ENCODE data around the gene C3. TPM values are rescaled to one million over a fixed set of nuclear protein-coding genes. Genes with fewer than 3 reads are reported as not detected.

Gene C3
- polyA plus RNA-seq, 2 of the 4 experiments (the other 2 are of a cell fraction) = 45.4 to 70.9 TPM

GRCh38 chr19:6690160-6690885, 30.1 kb downstream of the C3 start:
- no peak overlapping the region for H3K4me3 ChIP-seq
- 76% methylated on average over 11 of the region's 11 CpGs for WGBS (ENCODE audit: missing lambda C conversion rate)
- FAIRE-seq (no peak), DNase-seq (ENCODE audit: low read depth in 1 of 2, low spot score in 1 of 2) (no peak), ATAC-seq (no peak)
- CTCF ChIA-PET = interaction anchor here (0.6 to 0.9 kb wide), 2 partner anchors 39 to 174 kb away, joined by 3 read pairs; no protein-coding TSS in a partner anchor
- H3K4me2 ChIP-seq = no peak overlapping the region
- TF ChIP-seq USF2 (IDR thresholded peaks at IDR 0.05) (no peak), CBX8 (IDR thresholded peaks at IDR 0.05) (no peak), NR3C1 (IDR thresholded peaks at IDR 0.05) (no peak), CTCF (IDR thresholded peaks at IDR 0.05) (no peak), NFE2L2 (conservative IDR thresholded peaks at IDR 0.05; ENCODE audit: low read length) (no peak), KDM1A (IDR thresholded peaks at IDR 0.05; ENCODE audit: low read depth) (no peak), KDM5A (IDR thresholded peaks at IDR 0.05) (no peak), ZSCAN20 (CRISPR knock-in tag; IDR thresholded peaks at IDR 0.05) (no peak), HOXB13 (CRISPR knock-in tag; IDR thresholded peaks at IDR 0.05; ENCODE audit: low read depth) (no peak), ESRRA (IDR thresholded peaks at IDR 0.05; ENCODE audit: borderline replicate concordance, low read length) (no peak), RFX5 (IDR thresholded peaks at IDR 0.05) (no peak), RCOR1 (IDR thresholded peaks at IDR 0.05; ENCODE audit: low read depth, low read length) (no peak)
- no peaks in the 10 kb centered on the region for H3K4me1 ChIP-seq
- H3K9me3 ChIP-seq = no peaks in the 10 kb centered on the region
- H3K27ac ChIP-seq = no peak overlapping the region
- POLR2A ChIA-PET = interaction anchor here (1.1 kb wide), 1 partner anchor 160 kb away, joined by 3 read pairs; the partner anchor contains the start of gene TNFSF9

- Histone ChIP-seq H3K27ac (no peak overlapping the region), H3K4me1 (no peaks in the 10 kb centered on the region), H3K4me2 (no peak overlapping the region), H3K4me3 (no peak overlapping the region), H3K9me3 (no peaks in the 10 kb centered on the region)
- DNase-seq (ENCODE audit: low read depth in 1 of 2, low spot score in 1 of 2) (no peak), ATAC-seq (no peak), FAIRE-seq (no peak)
- ChIA-PET CTCF (interaction anchor here (1.0 kb wide), 1 partner anchor 170 kb away, joined by 3 read pairs; no protein-coding TSS in a partner anchor), POLR2A (no interaction called here)
- WGBS (ENCODE audit: missing lambda C conversion rate) = 21% methylated on average over 5 of the region's 5 CpGs
- TF ChIP-seq EHF (CRISPR knock-in tag; IDR thresholded peaks at IDR 0.05) (no peak), ZFP36 (IDR thresholded peaks at IDR 0.05; ENCODE audit: borderline replicate concordance, partially characterized antibody) (no peak), POLR2AphosphoS2 (conservative IDR thresholded peaks at IDR 0.05; ENCODE audit: low read length) (no peak), BHLHE40 (IDR thresholded peaks at IDR 0.05; ENCODE audit: low read depth, low read length) (no peak), MAX (IDR thresholded peaks at IDR 0.05) (no peak), CHD2 (IDR thresholded peaks at IDR 0.05; ENCODE audit: low read length, partially characterized antibody) (no peak), RFX5 (IDR thresholded peaks at IDR 0.05) (no peak), EHMT2 (IDR thresholded peaks at IDR 0.05; ENCODE audit: low read depth) (no peak), CEBPB (IDR thresholded peaks at IDR 0.05) (no peak), SMC3 (IDR thresholded peaks at IDR 0.05) (no peak), ZNF302 (CRISPR knock-in tag; IDR thresholded peaks at IDR 0.05) (no peak), TP53 (CRISPR knock-in tag; IDR thresholded peaks at IDR 0.05) (no peak), ZSCAN20 (CRISPR knock-in tag; IDR thresholded peaks at IDR 0.05) (no peak), KDM1A (IDR thresholded peaks at IDR 0.05; ENCODE audit: low read depth) (no peak), BCL3 (IDR thresholded peaks at IDR 0.05) (no peak)
Observed at GRCh38 chr19:6687114-6687513, 33.3 kb downstream of the C3 start.
